C4-2B (cell line): ENCODE data around the gene RBMS3.

Source experiments
- H3K27ac ChIP-seq: fragments of 450-650 bp; 2 replicates; pipeline ENCODE4 v1.5.1; 2017
- ZFX ChIP-seq: fragments of 450-650 bp; IDR thresholded peaks from 2 replicates; pipeline ENCODE4 v1.6.1; 2017
- TF ChIP-seq, protein P1 (sequence below): fragments of 450-650 bp; conservative IDR thresholded peaks from 2 replicates; pipeline ENCODE4 v1.5.1; 2017; ENCODE audit warnings: mild to moderate bottlenecking

The RBMS3 gene

DNA sequence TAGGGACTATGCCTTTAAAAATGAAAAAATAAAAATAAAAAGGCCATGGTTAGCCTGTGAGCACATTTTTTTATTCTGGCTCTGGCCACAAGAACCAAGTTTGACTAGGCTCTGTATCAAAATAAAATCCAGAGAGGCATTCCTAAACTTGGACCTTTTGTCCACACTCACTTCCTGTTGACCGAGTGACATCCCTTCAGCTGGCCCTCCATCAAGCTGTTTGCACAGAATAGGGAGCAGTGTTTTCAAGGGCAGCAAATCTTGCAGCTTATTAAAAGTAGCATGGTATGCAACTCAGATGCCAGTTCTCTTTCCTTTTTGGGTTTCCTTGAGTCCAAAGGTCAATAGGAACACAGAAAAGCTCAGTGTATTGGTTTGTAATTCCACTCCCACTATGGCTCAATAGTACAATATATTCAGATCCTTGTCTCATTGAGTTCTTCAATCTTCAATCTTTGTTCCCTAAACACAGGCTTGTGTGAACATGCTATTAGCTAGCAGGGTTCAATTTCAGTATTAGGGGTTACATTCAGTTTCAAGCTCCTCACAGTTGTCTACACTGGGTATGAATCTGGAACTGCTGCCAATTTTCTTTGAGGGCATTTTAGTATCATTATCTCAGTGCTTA is 244.5 kb downstream of the RBMS3 start:
- no peak for TF ChIP-seq ZFX
- TF ChIP-seq, protein P1, sequence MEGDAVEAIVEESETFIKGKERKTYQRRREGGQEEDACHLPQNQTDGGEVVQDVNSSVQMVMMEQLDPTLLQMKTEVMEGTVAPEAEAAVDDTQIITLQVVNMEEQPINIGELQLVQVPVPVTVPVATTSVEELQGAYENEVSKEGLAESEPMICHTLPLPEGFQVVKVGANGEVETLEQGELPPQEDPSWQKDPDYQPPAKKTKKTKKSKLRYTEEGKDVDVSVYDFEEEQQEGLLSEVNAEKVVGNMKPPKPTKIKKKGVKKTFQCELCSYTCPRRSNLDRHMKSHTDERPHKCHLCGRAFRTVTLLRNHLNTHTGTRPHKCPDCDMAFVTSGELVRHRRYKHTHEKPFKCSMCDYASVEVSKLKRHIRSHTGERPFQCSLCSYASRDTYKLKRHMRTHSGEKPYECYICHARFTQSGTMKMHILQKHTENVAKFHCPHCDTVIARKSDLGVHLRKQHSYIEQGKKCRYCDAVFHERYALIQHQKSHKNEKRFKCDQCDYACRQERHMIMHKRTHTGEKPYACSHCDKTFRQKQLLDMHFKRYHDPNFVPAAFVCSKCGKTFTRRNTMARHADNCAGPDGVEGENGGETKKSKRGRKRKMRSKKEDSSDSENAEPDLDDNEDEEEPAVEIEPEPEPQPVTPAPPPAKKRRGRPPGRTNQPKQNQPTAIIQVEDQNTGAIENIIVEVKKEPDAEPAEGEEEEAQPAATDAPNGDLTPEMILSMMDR, result no peak
- H3K27ac ChIP-seq, result no peak overlapping the region

DNA sequence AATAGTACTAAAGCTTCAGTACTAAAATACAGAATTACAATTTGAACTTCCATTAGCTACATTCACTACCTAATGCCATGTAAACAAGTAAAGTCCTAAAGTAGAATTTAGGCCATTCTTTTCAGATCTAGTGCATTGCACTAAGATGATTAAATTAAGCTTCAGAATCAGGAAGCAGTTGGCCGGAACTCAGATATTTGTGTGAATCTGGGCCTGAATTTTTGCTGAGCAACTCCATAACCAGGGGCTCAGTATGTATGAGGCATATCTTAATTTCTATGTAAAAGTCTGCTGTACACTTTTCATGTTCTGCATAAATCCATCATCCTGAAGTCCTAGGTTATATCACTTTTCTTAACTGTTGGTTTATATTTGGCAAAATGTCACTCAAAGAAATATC is 246.4 kb downstream of the RBMS3 start:
- TF ChIP-seq ZFX, result no peak
- TF ChIP-seq, protein P1, result no peak
- no peak overlapping the region for H3K27ac ChIP-seq

DNA sequence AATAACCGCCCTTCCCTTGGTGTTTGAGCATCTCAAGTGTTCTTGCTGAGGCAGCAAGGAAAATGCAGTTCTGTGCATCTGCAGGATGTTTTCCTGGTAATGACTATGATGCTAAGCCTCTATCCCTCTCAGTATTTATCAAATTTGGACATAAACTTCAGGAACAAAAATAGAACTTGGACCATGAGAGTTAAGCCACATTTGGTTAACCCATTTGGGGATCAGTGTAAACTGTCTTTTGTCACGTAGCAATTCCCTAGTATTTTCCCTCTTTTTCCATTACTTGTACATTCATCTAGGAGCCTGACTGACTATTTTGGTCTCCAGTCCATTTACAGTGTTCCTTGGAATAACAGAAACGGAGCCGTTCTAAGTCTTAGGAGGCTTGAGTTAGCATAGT is 250.8 kb downstream of the RBMS3 start:
- no peak overlapping the region for H3K27ac ChIP-seq
- TF ChIP-seq ZFX, result no peak
- TF ChIP-seq, protein P1, result no peak

DNA sequence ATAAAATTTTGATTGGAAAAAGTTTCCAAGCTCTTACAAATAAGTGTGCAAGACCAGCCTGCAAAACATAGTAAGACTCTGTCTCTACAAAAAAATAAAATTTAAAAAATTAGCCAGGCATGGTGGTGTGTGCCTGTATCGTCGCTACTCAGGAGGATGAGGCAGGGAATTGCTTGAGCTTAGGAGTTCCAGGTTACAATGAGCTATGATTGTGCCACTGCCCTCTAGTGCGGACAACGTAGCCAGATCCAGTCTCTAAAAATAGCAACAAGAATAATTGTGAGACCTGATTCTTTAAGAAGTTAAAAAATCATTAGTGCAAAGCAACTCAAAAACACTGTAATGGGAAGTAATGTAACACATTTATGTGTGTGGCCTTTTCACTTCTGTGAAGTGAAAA is 251.6 kb downstream of the RBMS3 start:
- TF ChIP-seq, protein P1, result peak; percentile 7; the same call in 1 of the 2 replicates
- TF ChIP-seq ZFX, result no peak

DNA sequence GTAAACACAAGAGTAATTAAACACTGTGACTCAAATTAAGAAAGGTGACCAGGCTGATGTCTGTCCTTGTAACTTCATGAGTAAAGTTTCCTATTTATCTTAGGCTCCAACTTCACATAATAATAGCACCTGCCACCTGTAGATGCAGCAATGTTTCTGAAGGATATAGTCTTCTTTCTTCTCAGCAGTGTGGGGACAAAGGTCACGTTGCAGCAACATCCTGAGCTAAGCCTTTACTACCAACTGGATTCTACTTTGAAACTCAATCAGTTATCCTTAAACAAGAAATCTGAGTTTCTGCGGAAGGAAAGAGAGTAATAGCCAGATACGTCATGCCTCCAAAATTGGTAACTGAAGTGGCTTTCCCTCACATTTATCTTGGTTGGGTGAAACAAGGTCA is 253.1 kb downstream of the RBMS3 start:
- H3K27ac ChIP-seq, result no peak overlapping the region

More for the DNA sequence above, 251.6 kb downstream of the RBMS3 start:
- no peak overlapping the region for H3K27ac ChIP-seq

DNA sequence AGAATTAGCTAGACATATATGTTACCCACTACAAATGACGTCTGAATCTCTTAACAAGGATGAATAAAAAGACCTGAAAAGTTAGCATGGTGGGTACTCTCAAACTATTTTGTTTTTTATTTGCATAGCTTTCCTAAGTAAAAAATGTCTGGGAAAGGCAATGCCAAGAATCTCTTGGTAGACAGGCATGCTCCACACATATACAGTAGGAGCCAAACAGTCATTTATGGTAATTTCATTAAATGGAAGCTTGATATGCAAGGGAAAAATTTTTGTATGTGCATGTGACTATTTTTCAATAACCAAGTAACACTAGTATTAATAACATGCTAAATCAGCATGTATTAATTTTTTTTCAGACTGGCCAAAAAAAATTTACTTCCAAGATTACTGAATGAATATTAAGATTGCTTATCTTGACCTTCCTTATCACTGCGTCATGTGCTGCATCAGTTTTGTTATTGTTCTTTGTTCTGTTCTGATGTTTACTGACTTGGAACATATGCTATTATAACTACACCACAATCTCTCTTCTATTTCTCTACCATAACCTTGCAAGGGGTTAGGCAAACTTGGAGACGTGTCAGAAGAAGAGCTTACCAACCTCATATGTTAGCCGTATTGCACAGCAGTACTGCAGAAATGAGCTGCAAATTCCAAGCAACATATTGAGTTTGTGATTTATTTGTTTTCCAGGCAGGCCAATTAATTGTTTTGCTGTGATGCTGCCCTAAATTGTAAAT is 255.3 kb downstream of the RBMS3 start:
- TF ChIP-seq, protein P1, result no peak
- TF ChIP-seq ZFX, result no peak
- no peak overlapping the region for H3K27ac ChIP-seq

More for the DNA sequence above, 253.1 kb downstream of the RBMS3 start:
- TF ChIP-seq, protein P1, result no peak
- TF ChIP-seq ZFX, result no peak

DNA sequence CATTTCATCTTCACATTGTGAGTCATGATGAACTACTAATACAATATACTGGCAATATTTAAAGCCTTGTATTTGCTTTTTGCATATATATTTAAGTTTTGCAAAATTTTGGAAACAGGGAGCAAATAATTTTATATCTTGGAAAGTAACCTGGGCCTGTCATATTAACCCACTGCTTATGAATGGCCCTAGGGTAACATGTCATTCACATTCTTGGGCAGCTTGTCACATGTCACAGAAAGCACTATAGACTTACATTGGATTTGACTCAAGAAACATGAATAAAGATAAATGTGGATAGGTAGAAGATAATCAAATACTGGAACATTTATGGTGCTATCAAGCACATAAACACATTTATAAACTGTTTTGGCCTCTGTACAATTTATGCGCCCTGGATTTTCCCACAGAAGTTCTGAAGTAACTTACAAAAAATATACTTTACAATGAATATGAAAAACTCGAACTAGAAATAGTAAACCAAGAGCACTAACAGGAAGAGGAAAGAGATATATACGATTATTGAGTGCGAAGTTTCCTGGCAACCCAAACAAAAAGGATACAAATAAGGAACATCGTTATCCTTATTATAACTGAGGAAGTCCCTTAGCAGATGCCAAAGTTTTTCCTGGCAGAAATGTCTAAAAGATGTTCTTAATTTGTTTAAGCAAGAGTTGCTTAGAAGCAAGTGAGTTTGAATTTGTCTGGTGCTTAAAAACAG is 257.2 kb downstream of the RBMS3 start:
- no peak for TF ChIP-seq ZFX
- TF ChIP-seq, protein P1, result no peak
- H3K27ac ChIP-seq, result no peak overlapping the region
